ENCODE results near the gene DENND10. TPM values are rescaled to one million over a fixed set of nuclear protein-coding genes. Genes with fewer than 3 reads are reported as not detected.

The DENND10 gene
- total RNA-seq, 2 experiments from 2014 or later: 40.4 to 45.6 TPM

DNA sequence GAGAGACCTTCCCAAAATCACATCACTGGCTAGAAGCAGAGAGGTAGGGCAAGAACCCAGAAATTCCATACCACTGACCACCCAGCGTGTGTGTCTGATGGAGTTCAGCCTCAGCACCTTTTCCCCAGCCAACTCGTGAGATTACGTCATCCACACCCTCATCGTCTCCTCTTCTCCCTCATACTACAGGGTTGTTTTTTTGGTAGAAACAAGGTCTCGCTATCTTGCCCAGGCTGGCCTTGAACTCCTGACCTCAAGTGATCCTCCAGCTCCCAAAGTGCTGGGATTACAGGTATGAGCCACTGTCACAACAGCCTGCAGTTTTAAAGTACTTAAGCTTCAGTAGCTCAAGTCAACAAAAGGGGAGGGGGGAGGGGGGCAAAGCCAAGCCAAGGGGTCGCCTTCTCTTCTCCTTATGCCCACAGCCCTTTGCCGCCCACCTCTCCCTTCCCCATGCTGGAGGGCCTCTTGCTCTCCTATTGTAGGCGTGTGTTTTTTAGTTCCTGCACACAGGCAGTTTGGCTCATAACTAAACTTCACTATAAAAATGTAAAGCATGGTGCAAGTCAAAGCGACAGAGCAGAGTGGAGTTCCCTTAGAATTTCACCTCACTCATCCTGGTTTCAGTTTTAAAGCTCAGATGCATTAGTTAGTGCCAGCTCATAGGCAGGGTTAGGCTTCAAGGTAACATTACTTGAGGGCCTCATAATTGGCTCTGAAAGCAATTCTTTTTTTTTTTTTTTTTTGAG lies 79.9 kb downstream of the DENND10 start:
- Histone ChIP-seq H3K27ac (ENCODE audit: low read depth in 1 of 2, low read length in 2 of 2) (no peak overlapping the region), H3K4me1 (ENCODE audit: insufficient read depth, low read length) (peaks cover 14% of the 10 kb centered on the region), H3K4me3 (ENCODE audit: low read length) (no peak overlapping the region), H3K9me3 (ENCODE audit: control insufficient read depth in 1 of 2, insufficient read depth in 1 of 2, low read length in 2 of 2) (no peaks in the 10 kb centered on the region), H3K36me3 (ENCODE audit: insufficient read depth, low read length) (no peaks in the 10 kb centered on the region), H3K27me3 (ENCODE audit: control insufficient read depth in 1 of 2, insufficient read depth in 2 of 2, low read length in 2 of 2) (no peaks in the 10 kb centered on the region)
- no peaks in the 10 kb centered on the region for H3K9me3 Mint-ChIP-seq
- TF ChIP-seq, protein P1, sequence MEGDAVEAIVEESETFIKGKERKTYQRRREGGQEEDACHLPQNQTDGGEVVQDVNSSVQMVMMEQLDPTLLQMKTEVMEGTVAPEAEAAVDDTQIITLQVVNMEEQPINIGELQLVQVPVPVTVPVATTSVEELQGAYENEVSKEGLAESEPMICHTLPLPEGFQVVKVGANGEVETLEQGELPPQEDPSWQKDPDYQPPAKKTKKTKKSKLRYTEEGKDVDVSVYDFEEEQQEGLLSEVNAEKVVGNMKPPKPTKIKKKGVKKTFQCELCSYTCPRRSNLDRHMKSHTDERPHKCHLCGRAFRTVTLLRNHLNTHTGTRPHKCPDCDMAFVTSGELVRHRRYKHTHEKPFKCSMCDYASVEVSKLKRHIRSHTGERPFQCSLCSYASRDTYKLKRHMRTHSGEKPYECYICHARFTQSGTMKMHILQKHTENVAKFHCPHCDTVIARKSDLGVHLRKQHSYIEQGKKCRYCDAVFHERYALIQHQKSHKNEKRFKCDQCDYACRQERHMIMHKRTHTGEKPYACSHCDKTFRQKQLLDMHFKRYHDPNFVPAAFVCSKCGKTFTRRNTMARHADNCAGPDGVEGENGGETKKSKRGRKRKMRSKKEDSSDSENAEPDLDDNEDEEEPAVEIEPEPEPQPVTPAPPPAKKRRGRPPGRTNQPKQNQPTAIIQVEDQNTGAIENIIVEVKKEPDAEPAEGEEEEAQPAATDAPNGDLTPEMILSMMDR (IDR thresholded peaks at IDR 0.05): no peak
- ATAC-seq (ENCODE audit: poor library complexity) (no peak), DNase-seq (no peak)
- H3K4me3 Mint-ChIP-seq: peak overlapping the region; percentile 16
- peaks cover 6% of the 10 kb centered on the region for H3K4me1 Mint-ChIP-seq (ENCODE audit: low read depth)
- H3K36me3 Mint-ChIP-seq (ENCODE audit: low read depth): no peaks in the 10 kb centered on the region
- ChIA-PET POLR2A (interaction anchor here (0.6 kb wide), 1 partner anchor 180 kb away, joined by 3 read pairs; no protein-coding TSS in a partner anchor), CTCF (no interaction called here)
- intact Hi-C loops (cut with DNase I, micrococcal nuclease): no loop called here
- H3K27me3 Mint-ChIP-seq: no peaks in the 10 kb centered on the region
- no peak overlapping the region for H3K27ac Mint-ChIP-seq

Other genes starting within 250 kb of the DENND10 start
- under 1 TPM; 0.08 to 0.14 TPM for gene NANOS1, start 74.4 kb upstream of the DENND10 start, total RNA-seq
- 100 to 1,000 TPM; 129 TPM for gene EIF3A, start 23.3 kb upstream of the DENND10 start, total RNA-seq
- gene SFXN4, start 61.6 kb downstream of the DENND10 start, total RNA-seq: 1 to 10 TPM; 7.1 to 7.8 TPM
- gene PRDX3, start 74.7 kb downstream of the DENND10 start, total RNA-seq: 1 to 10 TPM; 7.1 to 7.5 TPM
- 10 to 100 TPM; 19.2 to 20.8 TPM for gene GRK5, start 103.5 kb downstream of the DENND10 start, total RNA-seq